GM18508 (cell line): ENCODE results near the gene VPS39.

Experiments used
- ATAC-seq: cut with Tn5 transposase; IDR thresholded peaks from one replicate; pipeline ENCODE4 v1.9.1; 2021; ENCODE audit warnings: moderate number of reproducible peaks; ENCODE audit not compliant: insufficient read depth, unreplicated experiment

Gene VPS39

DNA sequence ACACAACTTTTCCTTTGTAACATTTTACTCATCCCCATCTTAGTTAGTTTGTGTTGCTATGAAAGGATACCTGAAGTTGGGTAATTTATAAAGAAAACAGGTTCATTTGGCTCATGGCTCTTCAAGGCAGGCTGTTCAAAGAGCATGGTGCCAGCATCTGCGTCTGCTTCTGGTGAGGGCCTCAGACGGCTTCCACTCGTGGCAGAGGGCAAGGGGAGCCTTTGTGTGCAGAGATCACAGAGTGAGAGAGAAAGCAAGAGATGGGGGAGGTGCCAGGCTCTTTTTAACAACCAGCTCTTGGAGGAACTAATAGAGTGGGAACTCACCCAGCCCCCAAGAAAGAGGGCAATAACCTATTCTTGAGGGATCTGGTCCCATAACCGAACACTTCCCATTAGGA lies 74.7 kb downstream of the VPS39 start:
- no peak for ATAC-seq

DNA sequence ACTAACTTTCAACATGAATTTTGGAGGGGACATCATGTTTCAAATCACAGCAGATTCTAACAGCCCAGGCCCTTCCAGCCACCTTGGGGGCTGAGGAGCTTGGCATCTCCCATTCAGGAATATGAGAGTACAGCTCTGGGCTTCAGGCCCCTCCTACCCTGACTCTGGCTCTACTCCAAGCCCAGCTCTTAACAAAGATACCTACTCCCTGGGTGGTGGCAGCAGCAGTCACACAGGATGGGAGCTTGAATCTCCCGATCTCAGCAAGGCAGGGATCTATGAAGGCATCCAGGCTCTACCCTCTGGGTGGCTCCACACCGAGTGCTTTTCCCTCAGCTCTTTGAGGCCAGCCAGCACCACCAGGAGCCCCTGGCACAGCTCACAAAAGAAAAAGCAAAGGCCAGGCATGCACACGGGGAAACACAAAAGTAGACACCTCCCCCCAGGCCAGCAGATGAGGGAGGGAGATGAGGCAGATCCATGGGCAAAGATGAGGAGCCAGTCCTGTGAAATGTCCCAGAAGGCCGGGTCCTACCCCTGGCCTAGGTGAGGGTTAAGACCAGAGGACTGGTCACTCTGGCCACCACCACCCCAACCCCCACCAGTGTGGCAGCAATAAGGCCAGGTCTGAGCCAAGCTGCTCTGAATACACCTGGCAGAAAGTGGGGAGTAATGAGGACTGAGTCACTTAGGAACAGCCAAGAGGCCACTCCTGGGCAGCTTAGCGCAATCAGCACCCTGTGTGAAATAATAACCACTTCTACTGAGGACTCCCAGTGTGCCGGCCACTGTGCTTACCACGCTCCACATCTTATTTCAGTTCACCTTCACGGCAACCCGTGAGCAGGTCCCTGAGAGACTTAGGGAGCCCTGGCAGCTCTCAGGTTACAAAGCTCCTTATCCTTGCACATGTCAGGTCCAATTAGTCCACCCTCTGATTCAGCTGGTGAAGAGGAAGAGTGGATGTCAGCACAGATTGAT lies 76.0 kb downstream of the VPS39 start:
- no peak for ATAC-seq

DNA sequence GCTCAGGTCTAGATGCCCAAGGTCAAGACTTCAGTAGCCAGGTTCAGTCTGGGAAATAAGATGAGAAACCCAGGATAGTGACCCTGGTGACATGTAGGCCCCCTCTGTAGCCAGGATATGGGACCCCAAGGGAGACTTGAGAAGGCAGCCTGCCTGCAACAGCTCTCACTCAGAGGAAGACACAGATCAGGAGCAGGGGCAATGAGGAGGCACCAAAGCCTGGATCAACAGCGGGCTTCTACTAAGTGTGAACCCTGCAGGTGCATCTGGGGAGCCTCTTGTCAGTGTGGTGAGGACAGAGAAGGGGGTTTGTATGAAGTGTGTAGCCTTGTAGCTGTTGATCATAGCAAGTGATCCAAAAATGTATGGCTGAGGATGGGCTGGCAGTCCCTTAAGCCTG lies 77.1 kb downstream of the VPS39 start:
- no peak for ATAC-seq

DNA sequence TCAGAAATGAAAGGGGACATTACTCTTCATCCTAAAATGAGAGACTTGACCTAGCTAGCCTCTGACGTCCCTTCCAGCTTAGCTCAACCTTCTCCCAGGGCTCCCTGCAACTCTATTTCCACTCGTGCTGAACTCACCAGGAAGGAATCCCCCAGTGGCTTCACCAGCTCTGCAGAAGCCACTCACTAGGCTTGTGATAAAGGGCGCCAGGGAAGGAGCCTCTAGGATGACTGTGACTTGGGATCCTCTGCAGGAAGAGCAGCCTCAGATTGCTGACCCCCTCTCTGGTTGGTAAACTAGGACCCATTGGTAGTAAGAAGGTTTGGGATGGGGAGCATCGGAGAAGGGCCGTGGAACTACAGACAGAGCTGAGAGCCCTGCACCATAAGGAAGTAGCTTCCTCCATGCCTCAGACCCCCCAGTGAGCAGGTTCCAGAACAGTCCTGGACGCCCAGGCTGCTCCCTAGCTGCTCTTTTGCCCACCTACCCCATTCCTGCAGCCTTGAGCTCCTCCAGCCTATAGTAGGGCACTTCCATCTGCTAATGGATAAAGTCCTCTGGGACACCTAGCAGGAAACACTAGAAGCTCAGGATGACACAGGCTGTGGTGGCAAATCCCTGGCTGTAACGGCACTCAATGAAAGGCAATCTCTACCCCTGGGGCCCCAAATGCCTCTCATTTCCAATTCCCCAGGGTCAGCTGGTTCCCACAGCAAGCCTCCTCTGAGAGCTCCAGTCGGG lies 77.7 kb downstream of the VPS39 start:
- ATAC-seq = no peak

DNA sequence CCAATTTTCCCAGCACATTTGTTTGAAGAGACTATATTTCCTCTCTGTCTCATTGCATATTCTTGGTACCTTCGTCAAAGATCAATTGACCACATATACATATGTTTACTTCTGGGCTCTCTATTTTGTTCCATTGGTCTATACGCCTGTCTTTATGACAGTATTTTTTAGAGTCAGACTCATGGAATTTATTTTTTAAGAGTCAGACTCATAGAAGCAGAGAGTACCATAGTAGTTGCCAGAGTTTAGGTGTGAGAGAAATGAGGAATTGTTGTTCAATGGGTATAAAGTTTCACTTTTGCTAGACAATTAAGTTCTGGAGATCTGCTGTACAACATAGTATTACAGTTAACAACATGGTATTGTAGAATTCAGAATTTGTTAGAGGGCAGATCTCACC lies 78.7 kb downstream of the VPS39 start:
- no peak for ATAC-seq

DNA sequence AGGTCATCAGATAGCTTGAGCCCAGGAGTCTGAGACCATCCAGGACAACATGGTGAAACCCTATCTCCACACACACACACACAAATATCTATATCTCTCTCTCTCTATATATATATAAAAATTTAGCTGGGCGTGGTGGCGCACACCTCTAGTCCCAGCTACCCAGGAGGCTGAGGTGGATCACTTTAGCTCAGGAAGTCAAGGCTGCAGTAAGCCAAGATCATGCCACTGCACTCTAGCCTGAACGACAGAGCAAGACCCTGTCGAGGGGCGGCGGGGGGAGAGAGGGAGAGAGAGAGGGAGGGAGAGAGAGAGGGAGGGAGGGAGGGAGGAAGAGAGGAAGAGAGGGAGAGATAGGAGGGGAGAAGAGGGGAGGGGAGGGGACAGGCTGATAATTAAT lies 79.6 kb downstream of the VPS39 start:
- ATAC-seq = no peak

DNA sequence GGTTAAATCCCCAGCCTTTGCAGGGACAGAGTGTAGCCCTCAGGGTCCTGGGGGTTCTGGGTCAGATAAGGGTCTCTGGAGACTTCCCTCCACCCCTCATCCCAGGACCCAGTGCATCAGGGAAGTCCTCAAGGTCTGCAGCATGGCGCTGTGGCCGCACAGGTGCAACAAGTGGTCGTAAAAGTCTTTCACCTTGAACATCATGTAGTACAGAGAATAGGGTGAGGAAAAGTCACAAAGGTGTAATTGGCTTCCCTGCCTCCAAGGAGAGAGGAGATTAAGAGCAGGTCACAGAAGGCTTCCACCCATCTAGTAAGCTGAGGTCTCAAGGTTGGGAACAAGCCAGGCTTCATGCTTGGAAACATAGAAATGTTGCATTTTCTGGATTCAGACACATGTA lies 84.6 kb downstream of the VPS39 start:
- ATAC-seq = no peak

DNA sequence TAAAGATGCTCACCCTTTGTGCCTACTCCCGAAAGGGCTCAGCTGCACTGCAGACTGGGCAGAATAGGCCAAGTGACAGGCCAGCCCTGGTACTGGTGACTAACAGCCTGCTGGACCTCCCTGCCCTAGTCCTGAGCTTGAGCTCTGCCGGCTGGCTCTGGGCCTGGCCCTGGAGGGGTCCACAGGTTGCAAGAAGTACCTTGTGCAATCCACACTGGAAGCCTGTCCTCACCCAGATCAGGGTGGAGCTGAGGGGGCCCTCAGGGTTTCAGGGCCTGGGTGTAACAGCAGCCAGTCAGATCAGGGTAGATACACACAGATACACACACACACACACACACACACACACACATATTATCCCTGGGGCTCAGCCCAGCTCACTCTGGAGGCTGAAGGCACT lies 86.4 kb downstream of the VPS39 start:
- ATAC-seq = no peak

DNA sequence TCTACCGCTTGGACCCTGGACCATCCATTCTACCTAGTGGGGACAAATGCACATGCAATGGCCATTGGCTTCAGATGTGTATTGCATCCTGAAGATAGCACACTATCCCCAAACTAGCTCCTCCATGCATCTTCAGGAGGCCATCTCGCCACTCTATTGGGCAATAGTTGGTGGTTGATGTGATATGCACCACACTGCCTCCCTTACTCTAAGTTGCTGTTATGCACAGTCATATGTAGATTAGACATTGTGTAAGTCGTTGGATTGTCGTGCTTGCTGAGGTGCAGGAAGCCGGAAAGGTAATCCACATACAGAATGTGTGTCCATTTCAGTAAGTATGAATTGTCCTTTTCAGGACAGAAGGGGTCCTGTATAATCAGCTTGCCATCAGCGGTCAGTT lies 87.1 kb downstream of the VPS39 start:
- ATAC-seq = no peak

DNA sequence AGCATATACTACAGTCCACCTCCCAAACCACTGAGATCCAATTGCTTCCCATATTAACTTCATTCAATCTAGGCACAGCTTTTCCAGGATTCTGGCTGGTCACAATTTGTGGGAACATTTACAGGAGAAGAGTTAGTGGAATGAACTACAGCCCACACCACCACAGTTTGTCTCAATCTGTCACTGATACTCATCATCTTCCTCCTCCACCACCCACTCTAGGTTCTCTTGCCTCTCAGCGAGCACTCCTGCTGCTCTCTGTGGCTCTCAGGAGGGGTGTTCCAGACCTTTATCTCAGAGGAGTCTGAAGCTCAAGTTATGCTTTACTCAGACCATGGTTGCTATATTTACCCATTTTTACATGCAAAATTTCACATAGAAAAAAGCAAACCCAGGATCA lies 87.8 kb downstream of the VPS39 start:
- no peak for ATAC-seq

DNA sequence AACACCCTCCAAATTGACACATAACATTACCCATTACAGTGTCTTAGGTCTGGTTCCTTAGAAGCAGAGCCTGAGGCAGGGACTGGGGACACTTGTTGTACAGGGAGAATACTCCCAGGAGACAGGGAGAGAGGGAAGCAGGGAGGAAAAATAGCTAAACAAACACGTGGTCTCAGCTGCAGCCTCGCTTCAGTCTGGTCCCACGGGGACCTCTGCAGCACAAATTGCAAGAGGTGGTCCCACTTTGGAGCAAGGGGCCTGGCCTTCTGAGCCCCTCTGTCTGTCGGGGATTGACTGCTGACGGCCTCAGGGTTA lies 88.7 kb downstream of the VPS39 start:
- ATAC-seq = no peak

DNA sequence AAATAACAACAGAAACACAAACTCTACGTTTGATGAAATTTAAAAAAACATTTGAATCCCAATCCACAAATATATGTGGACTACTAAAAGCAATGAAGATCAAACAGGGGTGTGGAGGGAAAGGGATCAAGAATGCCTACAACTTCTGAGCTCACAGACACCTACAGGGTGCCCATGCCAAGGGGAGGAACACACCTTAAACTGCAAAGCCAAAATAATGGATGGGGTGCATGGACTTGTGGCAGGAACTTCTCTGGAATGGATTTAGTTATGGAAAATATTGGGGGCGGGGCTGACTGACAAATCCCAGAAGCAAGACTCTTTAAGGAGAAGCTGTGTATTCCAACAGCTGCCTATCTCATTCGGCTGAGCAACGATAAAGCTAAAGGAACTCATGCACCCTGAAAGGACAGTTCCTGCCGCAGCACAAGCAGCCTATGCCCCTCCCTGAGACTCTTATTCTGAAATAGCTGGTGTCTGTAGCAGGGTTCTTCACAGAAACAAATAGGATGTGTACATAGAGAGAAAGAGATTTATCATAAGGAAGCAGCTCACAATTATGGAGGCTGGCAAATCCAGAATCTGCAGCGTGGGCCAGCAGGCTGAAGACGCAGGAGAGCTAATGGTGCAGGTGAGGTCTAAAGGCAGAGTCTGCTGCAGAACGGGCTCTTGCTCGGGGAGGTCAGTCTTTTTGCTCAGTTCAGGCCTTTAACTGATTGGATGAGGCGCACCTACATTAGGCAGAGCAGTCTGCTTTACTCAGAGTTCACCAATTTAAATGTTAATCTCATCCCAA lies 89.3 kb downstream of the VPS39 start:
- ATAC-seq = no peak

DNA sequence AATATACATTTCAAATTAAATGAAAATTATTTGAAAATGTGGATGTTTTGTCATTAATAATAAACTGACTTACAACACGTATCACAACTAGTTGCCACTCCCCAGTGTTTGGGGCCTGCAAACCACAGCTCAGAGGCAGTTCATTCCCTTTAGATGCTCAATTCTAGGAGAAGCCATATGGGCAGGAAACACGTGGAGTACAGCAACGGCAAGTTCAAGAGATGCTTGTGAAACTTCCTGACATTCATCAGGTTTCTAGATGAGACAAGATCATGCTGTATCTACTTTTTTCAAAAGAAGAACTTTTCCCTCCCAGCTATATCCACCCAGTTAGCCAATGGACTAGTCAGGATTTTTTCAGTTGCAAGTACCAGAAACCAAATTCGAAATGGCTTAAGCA lies 96.2 kb downstream of the VPS39 start:
- ATAC-seq = no peak

DNA sequence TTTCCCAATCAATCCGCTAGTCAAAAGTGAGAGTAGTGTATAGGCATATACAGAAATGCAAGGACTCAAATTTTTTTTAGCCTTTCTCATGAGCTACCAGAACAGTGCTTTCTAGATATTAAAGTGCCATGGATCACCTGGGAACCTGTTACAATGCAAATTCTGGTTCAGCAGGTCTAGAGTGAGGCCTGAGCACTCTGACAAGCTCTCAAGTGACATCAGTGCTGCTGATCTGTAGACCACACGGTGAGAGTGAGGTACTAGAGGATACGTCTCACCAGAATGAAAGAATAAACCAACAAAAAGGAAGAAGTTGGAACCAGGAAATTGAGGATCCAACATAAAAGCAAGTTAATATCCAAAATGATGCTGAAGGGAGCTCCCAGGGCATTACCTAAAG lies 97.7 kb downstream of the VPS39 start:
- no peak for ATAC-seq

DNA sequence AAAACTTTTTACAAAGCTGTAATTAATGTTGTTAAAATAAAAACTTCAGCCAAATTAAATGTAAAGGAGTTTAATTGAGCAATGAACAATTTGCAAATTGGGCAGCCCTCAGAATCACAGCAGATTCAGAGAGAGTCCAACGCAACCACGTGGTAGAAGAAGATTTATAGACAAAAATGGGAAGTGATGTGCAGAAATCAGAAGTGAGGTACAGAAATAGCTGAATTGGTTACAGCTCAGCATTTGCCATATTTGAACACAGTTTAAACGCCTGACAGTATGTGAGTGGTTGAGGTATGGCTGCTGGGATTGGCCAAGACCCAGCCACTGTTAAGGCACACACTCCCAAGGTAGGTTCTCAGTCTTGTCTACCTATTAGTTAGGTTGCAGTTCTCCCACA lies 99.3 kb downstream of the VPS39 start:
- ATAC-seq = no peak
